RWPE1 (cell line): ENCODE results near the gene ARFIP1.
"Not testable (repeated sequence)": the region's sequence is repeated elsewhere in the genome, so short reads cannot be mapped to it uniquely, and the experiment has no call there.

Experiments
- CTCF ChIA-PET: fragments of 350-600 bp; sonication (Branson Sonifier 250); formaldehyde crosslinking; extraction: SDS; loops from one replicate; lab custom pipeline; 2021; lab: Yijun Ruan, JAX
- POLR2A ChIA-PET: fragments of 400-600 bp; formaldehyde crosslinking; extraction: SDS; loops from one replicate; lab custom pipeline; 2020; ENCODE audit warnings: antibody characterized with exemption; ENCODE audit not compliant: low non-redundant PET; lab: Yijun Ruan, JAX
- DNase-seq: peaks from one replicate; pipeline ENCODE4 v3.0.0; 2012; ENCODE audit warnings: low spot score
- H3K27ac ChIP-seq: fragments of 450-650 bp; 2 replicates; pipeline ENCODE4 v1.5.1; 2017
- CTCF ChIP-seq: fragments of 450-650 bp; conservative IDR thresholded peaks from 2 replicates; pipeline ENCODE4 v1.5.1; 2017; ENCODE audit warnings: low read depth, mild to moderate bottlenecking

The ARFIP1 gene

GRCh38 chr4:152850377-152850776 lies 70.6 kb downstream of the ARFIP1 start:
- H3K27ac ChIP-seq, result no peak overlapping the region
- DNase-seq, result no peak
- TF ChIP-seq CTCF, result no peak

GRCh38 chr4:152851226-152851625 lies 71.5 kb downstream of the ARFIP1 start:
- CTCF ChIA-PET, result interaction anchor here (1.7 kb wide), 1 partner anchor 24 kb away, joined by 4 read pairs; no protein-coding TSS in a partner anchor
- POLR2A ChIA-PET, result no interaction called here
- no peak for TF ChIP-seq CTCF
- DNase-seq, result no peak
- H3K27ac ChIP-seq, result no peak overlapping the region

More at GRCh38 chr4:152850377-152850776, 70.6 kb downstream of the ARFIP1 start:
- POLR2A ChIA-PET, result no interaction called here
- CTCF ChIA-PET, result interaction anchor here (1.7 kb wide), 1 partner anchor 24 kb away, joined by 4 read pairs; no protein-coding TSS in a partner anchor

GRCh38 chr4:152853293-152853692 lies 73.5 kb downstream of the ARFIP1 start:
- CTCF ChIA-PET, result no interaction called here
- no peak for TF ChIP-seq CTCF
- H3K27ac ChIP-seq, result no peak overlapping the region
- POLR2A ChIA-PET, result no interaction called here
- no peak for DNase-seq

GRCh38 chr4:152854016-152854415 lies 74.3 kb downstream of the ARFIP1 start:
- H3K27ac ChIP-seq, DNase-seq, POLR2A ChIA-PET, CTCF ChIA-PET: not testable (repeated sequence)

- ChIA-PET POLR2A (no interaction called here), CTCF (interaction anchor here (0.7 kb wide), 1 partner anchor 10 kb away, joined by 5 read pairs; no protein-coding TSS in a partner anchor)
- DNase-seq, result no peak
- TF ChIP-seq CTCF, result no peak
- no peak overlapping the region for H3K27ac ChIP-seq
Observed at GRCh38 chr4:152856960-152857359, 77.2 kb downstream of the ARFIP1 start.

GRCh38 chr4:152858934-152859333 lies 79.2 kb downstream of the ARFIP1 start:
- CTCF ChIA-PET, result no interaction called here
- TF ChIP-seq CTCF, result no peak
- POLR2A ChIA-PET, result no interaction called here
- no peak overlapping the region for H3K27ac ChIP-seq
- no peak for DNase-seq

GRCh38 chr4:152860046-152860445 lies 80.3 kb downstream of the ARFIP1 start:
- no peak for TF ChIP-seq CTCF
- ChIA-PET POLR2A (no interaction called here), CTCF (interaction anchor here (1.0 kb wide), 1 partner anchor 223 kb away, joined by 4 read pairs; no protein-coding TSS in a partner anchor)
- no peak for DNase-seq
- no peak overlapping the region for H3K27ac ChIP-seq
